CD4-positive, alpha-beta T cell treated with Interleukin-6 at 100 ng/mL for 8 hours (primary cell): ENCODE data around the gene MSLN.
A peak's percentile ranks its signal among the peaks of the same experiment; 100 is the strongest.
"Not testable (repeated sequence)": the region's sequence is repeated elsewhere in the genome, so short reads cannot be mapped to it uniquely, and the experiment has no call there.

Experiments used
- DNase-seq: peaks from one replicate; pipeline ENCODE4 v3.0.0-alpha.2; 2020; ENCODE audit warnings: mixed read lengths, low spot score

Gene MSLN

DNA sequence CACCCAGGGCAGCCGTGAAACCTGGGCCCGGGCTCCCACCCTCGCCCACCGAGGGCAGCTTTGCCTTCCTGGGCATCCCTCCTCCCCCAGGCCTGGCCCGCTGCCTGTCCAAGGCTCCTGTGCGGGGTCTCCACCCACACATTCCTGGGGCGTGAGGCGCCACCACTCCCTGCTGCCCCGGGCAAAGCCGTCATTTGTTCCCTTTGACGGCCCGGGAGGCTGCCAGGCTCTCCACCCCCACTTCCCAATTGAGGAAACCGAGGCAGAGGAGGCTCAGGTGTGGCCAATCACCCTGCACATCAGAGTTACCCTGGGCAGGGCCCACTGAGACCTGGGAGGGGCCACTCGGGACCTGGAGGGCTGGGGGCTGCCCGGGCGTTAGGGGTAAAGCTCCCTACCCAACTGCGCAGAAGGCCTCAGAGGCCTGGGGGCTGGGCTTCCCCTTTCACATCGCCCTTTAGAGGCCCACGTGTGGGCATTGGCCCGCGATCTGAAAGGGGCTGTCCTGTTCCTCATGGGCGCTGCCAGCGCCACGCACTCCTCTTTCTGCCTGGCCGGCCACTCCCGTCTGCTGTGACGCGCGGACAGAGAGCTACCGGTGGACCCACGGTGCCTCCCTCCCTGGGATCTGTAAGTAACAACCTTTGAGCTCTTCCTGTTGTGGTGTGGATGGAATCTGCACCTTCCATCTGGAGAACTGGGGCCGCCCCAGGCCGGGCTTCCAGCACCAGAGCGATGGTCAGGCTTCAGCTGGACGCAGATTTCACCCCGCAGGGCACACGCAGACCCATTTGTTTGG lies at the start of gene MSLN:
Gene MSLN (plus strand): TSS at position 190 of the 799 bp plus-strand sequence. CDS start 1,947 bp downstream, outside the sequence.
- DNase-seq: no peak

DNA sequence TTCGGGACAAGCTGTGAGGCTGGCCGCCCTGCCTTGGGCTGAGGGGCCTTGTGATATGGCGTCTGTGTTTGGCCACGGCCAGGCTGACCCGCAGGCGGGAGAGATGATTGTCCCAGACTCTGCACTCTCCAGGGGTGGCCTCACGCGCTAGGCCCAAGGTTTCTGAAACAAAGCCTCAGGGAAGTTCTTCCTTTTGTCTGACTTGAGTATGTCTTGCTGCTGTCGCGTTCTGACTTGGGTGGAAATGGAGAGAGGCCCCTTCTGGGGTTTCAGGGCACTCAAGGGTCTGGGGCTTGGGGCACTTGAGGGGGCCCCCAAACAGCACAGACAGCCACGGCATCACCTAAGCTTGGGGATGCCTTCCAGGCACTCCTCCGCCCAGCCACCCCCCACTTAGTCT lies 49.5 kb upstream of the MSLN start:
- no peak for DNase-seq

DNA sequence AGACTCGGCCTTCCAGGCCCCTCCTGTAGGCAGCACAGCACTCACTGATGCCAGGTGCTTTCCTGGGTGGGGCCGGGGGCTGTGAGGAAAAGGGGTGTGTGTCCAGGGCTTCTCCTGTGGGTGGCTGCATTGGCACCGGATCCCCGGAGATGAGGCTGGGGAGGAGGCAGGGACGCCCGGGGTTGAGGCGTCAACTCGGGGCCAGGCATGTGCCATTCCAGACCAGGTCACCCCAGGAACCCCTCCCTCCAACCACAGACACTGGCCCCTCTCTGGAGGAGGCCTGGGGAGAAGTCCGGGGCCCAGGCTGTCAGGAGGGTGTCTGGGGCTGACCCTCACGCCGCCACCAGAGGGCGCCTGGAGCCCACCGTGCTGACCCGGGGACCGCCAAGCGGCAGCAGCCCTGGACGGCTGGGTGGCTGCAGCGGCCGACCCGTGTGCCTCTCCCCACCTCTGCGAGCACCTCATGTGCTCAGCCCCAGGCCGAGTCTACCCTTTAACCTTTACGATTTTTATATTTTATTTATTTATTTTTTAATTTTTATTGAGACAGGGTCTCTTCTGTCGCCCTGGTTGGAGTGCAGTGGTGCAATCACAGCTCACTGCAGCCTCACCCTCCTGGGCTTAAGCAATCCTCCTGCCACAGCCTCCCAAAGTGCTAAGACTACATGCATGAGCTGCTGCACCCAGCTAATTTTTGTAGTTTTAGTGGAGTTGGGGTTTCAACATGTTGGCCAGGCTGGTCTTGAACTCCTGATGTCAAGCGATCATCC lies 48.8 kb upstream of the MSLN start:
- DNase-seq: peak; percentile 74

DNA sequence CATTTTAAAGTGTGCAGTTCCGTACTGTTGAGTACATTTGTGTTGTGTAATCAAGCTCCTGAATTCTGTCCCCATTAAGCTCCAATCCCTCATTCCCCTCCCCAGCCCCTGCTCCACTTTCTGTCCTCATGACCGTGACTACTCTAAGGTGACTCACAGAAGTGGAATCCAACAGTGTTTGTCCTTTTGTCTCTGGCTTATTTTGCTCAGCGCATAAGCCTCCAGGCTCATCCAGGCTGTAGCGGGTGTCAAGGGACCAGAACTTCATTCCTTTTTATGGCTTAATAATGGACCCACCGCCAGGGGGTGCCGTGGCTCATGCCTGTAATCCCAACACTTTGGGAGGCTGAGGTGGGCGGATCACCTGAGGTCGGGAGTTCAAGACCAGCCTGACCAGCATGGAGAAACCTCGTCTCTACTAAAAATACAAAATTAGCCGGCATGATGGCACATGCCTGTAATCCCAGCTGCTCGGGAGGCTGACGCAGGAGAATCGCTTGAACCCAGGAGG lies 47.7 kb upstream of the MSLN start:
- not testable (repeated sequence) for DNase-seq

DNA sequence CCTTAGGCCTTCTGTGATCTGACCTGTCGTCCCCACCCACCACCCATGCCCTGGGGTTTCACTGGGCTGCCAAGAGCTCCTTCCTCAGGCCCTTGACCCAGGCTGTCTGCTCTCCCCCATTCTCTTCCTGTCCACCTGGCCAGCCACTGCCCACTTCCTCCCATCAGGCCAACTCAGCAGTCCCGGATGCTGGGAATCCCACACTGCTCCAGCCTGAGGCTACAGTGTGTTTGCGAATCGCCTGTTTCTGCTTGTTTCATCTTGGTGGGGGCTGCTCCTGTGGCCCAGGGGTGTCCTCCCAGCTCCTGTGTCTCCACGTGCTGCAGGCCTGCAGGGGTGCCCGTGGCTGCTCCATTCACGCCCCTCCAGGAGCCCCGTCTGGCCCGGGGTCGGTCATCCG lies 46.5 kb upstream of the MSLN start:
- no peak for DNase-seq

DNA sequence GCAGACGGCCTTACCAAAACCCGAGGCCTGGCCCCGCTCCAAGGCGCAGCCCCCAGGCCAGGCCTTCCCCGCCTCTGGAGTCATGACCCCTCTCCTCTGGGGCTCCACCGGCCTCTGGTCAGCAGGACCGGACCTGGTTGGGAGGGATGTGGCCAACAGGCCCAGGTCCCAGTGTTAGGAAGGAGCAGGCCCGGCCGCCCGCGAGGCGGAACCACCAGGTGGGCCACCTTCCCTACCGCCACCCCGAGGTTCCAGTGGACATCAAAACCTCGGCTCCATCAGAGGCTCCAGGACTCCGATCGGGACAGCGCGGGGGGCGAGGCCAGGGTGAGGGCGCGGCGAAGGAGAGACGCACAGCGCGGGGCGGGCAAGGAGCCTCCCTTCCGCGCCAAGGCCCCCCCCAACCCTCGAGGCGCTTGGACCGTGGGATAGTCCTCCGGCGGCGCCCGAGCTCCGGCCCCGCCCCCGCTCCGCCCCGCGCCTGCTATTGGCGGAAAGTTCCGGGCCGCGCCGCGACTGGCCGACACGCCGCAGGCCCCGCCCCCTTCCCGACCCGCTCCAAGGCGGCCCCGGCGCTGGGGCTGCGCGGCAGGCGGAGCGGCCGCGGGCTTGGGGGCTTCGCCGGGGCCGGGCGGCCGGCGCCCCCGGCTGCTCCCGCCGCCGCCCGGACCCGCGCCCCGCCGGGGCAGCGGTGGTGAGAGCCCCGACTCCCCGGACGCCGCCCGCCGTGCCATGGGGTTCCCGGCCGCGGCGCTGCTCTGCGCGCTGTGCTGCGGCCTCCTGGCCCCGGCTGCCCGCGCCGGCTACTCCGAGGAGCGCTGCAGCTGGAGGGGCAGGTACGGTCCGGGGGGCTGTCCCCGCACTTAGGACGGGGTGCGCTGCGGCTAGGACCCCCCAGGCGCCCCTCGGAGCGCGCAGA lies 45.7 kb upstream of the MSLN start, which contains the start of gene METRN:
Gene METRN (plus strand): TSS at position 561 of the 919 bp plus-strand sequence. CDS start 172 bp downstream, at position 733.
- DNase-seq: peak; percentile 85

DNA sequence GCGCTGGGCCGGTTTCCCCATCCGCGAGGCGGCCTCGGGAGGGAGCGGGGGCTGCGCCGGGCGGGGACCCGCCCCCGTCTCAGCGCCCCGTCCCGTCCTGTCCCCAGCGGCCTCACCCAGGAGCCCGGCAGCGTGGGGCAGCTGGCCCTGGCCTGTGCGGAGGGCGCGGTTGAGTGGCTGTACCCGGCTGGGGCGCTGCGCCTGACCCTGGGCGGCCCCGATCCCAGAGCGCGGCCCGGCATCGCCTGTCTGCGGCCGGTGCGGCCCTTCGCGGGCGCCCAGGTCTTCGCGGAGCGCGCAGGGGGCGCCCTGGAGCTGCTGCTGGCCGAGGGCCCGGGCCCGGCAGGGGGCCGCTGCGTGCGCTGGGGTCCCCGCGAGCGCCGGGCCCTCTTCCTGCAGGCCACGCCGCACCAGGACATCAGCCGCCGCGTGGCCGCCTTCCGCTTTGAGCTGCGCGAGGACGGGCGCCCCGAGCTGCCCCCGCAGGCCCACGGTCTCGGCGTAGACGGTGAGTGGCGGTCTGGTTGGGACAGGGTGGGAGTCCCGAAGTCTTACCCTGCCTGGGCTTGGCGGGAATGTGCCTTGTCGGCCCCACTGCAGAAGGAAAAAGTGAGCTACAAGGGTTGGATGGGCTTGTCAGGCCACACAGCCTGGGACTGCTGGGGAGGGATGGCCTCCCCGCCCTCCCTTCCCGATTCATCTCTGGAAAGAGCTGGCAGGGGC lies 44.9 kb upstream of the MSLN start:
- no peak for DNase-seq

DNA sequence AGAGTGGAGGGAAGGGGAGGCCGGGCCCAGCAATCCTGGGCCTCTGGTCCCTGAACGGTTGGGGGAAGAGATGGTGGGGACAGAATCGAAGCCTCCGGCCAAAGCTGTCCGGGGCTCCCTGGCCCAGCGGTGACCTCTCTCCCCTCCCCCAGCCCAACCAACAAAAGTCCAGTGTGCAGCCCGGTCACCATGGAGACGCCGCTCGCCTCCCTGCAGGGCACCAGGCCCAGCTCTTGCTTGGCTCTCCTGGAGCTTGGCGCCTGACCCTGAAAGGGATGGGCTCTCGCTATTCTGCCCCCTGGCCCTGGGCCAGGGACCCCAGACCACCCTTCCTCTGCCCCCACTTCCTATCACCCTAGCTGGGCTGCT lies 44.4 kb upstream of the MSLN start:
- DNase-seq: no peak

DNA sequence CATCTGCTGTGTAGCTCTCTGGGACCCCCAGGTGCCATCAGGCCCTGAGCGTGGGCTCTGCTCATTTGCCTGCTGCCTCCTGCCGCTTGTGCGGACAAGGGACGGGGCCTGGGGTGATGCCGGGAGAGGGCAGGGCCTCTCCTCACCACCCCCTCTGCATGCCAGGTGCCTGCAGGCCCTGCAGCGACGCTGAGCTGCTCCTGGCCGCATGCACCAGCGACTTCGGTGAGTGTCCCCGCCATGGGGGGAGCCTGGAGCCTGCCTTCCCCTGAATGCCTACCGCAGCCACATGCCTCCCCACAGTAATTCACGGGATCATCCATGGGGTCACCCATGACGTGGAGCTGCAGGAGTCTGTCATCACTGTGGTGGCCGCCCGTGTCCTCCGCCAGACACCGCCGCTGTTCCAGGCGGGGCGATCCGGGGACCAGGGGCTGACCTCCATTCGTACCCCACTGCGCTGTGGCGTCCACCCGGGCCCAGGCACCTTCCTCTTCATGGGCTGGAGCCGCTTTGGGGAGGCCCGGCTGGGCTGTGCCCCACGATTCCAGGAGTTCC lies 43.7 kb upstream of the MSLN start:
- DNase-seq: no peak

DNA sequence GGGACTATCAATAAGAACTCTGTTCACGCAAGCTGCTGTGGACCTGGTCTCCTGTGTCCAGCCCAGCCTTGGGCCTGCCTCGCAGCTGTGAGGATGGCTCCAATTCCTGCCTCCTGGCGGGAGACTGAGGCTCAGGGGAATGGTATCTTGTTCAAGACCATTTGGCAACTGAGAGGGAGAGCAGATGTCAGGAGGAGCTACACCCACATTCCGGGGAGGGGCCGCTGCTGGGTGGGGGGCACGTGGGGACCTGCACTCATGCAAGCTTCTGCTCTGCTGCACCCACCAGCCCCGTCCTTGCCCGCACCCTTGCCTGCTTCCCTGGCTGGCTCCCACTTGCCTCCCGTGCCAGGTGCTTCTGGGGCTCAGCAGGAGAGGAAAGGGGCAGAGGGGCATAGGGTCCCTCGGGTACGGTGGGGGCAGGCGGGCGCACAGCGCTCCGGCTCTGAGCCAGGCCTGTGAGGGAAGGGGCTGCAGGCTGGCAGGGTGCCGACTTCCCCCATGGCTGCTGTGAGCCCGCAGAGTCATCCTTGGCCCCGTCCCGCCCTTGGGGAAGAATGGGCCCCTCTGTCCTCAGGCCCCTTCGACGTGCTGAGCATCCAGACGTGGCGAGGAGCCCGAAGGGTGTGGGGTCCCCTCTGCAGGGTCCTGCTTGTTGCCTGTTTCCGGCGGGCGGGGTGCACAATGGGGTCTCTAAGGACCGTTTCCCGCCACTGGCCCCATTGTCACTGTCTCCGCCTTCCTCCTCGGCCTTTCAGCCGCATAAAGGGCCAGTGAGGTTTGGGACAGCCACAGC lies 42.9 kb upstream of the MSLN start:
- DNase-seq: no peak

DNA sequence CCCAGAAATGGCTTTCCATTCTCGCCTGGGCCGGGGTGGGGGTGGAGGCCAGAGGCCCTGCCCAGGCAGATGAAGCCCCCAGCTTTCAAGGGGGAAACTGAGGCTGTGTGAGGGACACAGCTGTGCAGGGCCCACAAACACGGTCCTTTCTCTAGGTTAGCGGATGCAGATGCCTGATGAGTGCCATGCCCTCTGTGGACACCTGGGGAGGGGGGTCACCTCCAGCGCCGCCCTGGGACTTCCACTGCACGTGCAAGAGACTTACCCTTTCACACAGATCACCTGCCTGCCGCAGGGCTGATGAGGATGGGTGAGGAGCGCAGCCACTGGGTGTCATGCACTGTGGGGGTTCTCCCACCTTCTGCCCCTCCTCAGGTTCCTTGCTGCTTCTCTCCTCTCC lies 42.1 kb upstream of the MSLN start:
- no peak for DNase-seq

DNA sequence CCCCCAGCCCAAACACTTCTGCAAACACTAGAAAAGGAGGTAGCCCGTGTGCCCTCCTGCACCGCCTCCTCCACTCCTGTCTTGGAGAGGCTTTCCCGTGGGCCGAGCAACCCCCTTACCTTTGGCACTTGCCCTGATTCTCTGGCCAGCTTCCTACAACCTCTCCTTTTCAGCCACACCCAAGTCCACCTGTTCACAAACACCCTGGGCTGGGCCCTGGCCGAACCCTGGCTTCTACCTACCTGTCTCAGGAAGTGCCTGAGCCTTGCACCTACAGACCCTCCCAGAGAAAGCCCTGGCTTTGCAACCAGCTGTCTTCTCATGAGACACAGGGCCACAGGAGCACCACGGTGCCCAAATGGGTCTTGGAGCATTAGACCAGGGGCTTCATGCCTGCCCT lies 41.6 kb upstream of the MSLN start:
- no peak for DNase-seq

DNA sequence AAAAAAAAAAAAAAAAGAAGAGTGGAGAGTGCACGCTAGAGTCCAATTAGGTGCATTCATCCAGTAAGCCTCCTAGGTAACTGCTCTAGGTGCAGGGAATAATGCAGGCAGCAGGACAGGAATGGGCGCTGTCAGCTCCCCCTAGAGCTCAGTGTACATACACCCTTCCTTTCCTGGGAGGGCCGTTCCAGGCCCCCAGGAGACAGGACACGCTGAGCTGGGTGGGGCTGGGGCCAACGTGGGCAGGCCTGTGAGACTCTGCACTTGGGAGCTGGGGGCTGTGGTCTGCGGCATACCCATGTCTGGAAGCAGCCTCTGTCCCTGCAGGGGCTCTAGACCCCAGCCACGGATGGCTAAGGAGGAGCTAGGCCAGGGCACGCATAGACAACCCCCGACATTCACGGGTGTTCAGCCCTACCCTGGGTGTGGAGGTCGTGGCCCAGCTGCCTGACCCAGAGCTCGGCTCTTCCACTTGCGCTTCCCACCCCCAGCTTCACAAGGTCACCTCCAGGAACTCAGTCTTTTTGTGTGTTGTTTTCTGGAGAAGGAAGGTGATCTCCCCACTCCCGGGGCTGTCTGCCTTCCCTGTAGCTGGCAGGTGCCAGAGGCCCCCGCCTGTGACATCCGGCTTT lies 40.6 kb upstream of the MSLN start:
- DNase-seq: no peak

DNA sequence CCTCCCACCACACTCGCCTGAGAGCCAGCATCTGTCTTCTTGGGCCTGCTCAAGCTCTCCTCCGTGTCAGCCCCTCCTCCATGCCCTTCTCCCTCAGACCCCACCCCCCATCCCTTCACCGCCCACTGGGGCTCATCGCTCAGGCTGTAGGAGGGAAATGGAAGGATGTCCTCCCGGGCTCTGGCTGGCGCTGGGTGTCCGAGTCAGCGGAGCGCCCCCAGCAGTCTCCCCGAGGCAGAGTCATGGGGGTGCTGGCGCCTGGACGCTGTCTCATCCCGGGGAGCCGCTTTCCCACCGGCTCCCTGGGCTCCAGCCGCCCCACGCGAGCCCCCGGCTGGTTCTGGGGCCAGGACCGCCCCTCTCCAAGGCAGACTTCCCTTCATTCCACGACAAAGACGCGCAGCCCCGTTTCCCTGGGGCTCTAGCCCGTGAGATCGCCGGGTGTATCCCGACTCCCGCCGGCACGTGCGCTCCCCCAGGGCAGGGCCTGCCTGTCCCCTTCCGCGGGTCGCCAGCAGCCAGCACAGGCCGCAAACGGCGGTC lies 40.0 kb upstream of the MSLN start:
- DNase-seq: peak; percentile 29

DNA sequence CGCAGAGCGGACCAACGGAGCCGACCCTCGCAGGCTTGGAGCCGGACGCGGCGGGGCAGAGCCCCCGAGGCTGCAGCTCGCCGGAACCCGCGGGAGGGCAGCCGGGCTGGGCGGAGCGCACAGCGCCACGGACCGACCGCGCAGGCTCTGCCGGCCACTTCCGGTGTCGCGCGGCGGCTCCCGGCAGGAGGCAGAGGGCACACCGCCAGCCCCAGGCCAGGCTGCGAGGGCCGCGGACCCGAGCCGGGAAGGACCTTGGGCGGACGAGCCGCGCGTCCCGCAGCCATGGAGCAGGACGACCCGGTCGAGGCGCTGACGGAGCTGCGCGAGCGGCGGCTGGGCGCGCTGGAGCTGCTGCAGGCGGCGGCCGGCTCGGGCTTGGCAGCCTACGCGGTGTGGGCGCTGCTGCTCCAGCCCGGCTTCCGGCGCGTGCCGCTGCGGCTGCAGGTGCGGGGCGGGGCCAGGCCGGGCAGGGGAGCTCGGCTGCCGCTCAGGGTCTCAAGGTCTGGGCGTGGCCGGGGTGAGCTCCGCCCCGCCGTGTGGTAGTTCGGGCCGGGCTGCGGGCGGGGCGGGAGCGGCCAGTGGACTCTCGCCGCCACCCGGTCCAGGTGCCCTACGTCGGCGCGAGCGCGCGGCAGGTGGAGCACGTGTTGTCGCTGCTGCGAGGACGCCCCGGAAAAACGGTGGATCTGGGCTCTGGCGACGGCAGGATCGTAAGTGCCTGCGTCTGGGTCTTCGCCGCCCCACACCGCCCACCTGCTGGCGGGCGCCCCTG lies 39.4 kb upstream of the MSLN start, which contains the start of gene ANTKMT:
Gene ANTKMT (plus strand): TSS at position 157 of the 775 bp plus-strand sequence. CDS start 129 bp downstream, at position 286.
- peak; percentile 75 for DNase-seq

DNA sequence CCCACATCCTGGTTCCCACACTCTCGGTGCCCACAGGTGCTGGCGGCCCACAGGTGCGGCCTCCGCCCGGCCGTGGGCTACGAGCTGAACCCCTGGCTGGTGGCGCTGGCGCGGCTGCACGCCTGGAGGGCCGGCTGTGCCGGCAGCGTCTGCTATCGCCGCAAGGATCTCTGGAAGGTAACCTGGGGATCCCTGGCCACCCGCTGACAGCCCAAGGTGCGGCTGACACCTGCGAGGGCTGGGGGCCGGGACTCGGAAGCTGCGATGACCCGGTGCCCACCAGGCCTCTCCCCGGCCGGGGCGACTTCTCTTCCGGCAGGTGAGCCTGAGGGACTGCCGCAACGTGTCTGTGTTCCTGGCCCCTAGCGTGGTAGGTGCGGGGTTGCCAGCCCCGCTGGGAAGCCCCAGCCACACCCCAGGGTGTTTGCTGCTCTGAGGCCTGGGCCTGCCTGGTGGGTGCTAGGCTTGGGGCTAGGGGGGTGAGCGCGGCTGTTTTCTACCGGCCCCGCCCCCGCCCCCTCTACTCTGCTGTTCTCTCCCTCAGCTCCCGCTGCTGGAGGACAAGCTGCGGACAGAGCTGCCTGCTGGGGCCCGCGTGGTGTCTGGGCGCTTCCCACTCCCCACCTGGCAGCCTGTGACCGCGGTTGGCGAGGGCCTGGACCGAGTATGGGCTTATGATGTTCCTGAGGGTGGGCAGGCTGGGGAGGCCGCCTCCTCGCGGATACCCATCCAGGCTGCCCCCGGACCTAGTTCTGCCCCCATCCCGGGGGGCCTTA lies 38.6 kb upstream of the MSLN start:
- no peak for DNase-seq

DNA sequence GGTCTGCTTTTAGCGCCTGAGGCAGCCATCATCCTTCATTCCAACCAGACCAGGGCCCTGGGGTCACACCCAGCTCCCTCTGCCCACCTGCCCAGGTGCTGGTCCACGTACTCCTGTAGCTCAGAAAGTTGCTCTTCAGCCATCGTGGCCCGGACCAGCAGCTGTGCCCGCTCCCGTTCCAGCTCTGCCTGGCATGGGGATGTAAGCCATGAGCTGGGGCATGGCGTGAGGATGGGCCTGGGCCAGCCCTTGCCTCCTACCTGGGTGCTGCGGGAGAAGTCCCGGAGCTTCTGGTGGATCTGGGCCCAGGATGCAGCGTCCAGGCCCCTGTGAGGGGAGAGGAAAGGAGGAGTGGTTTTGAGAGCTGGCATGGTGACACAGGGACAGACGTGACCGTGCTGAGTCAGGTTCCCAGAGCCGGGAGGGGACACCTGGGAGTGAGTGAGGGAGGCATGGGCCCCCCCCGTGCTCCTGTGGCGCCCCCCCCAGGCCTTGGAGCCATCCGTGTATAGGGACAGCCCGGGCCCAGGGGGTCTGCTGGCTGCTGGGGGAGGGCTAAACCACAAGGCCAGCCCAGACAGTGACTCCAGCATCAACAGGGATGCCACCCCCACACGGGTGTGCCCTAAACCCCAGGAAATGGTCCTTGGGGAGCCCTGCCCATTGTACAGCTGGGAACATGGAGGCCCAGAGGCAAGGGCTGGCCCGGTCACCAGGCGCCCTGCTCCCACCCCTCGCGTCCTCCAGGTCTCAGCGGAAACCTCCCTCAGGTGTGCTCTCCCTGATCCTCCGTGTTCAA lies 37.5 kb upstream of the MSLN start:
- no peak for DNase-seq
